ENCODE data around the gene MMP24.

DNA sequence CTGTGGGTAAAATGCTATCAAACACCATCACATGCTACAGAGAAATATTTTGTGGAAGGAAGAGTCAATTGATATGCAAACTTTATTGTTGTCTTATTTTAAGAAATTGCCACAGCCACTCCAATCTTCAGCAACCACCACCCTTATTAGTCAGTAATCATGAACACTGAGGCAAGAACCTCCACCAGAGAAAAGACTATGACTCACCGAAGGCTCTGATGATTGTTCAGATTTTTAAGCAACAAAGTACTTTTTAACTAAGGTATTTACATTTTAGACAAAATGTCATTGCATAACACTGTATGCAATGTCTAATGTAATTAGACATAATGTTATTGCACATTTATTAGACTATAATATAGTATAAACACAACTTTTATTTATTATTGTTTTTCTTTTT lies 26.2 kb upstream of the MMP24 start:
- TF ChIP-seq, protein P1, sequence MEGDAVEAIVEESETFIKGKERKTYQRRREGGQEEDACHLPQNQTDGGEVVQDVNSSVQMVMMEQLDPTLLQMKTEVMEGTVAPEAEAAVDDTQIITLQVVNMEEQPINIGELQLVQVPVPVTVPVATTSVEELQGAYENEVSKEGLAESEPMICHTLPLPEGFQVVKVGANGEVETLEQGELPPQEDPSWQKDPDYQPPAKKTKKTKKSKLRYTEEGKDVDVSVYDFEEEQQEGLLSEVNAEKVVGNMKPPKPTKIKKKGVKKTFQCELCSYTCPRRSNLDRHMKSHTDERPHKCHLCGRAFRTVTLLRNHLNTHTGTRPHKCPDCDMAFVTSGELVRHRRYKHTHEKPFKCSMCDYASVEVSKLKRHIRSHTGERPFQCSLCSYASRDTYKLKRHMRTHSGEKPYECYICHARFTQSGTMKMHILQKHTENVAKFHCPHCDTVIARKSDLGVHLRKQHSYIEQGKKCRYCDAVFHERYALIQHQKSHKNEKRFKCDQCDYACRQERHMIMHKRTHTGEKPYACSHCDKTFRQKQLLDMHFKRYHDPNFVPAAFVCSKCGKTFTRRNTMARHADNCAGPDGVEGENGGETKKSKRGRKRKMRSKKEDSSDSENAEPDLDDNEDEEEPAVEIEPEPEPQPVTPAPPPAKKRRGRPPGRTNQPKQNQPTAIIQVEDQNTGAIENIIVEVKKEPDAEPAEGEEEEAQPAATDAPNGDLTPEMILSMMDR (IDR thresholded peaks at IDR 0.05), result no peak
- TF ChIP-seq POLR2A (IDR thresholded peaks at IDR 0.05) (no peak), POLR2AphosphoS5 (IDR thresholded peaks at IDR 0.05) (no peak)
